Liver (tissue), 9 donors: ENCODE results near the gene LGR6. TPM values are rescaled to one million over a fixed set of nuclear protein-coding genes. Genes with fewer than 3 reads are reported as not detected.

Experiments used
- DNase-seq: peaks from one replicate; pipeline ENCODE4 v3.0.0-alpha.2; 2017; ENCODE audit warnings: low spot score
- H3K27ac ChIP-seq, 2 donors: one replicate each; pipeline ENCODE4 v1.7.0; 2013; ENCODE audit warnings: inconsistent platforms in 2 of 2, low read length in 2 of 2, control low read depth in 1 of 2, low read depth in 1 of 2, mild to moderate bottlenecking in 1 of 2
- H3K27me3 ChIP-seq, 4 donors: one replicate each; pipeline versions ENCODE4 v1.6.1 to v1.7.0; 2013; ENCODE audit warnings: low read length in 3 of 4, inconsistent platforms in 1 of 4, mild to moderate bottlenecking in 1 of 4, moderate library complexity in 1 of 4; ENCODE audit not compliant: control insufficient read depth in 4 of 4, insufficient read depth in 4 of 4
- H3K36me3 ChIP-seq, 4 donors: one replicate each; pipeline versions ENCODE4 v1.6.1 to v1.7.0; 2013; ENCODE audit warnings: low read length in 3 of 4, mild to moderate bottlenecking in 3 of 4, low read depth in 1 of 4, moderate library complexity in 1 of 4; ENCODE audit not compliant: control insufficient read depth in 4 of 4, insufficient read depth in 3 of 4
- H3K4me1 ChIP-seq, 4 donors: one replicate each; pipeline versions ENCODE4 v1.6.1 to v1.7.0; 2013; ENCODE audit warnings: low read length in 3 of 4, mild to moderate bottlenecking in 3 of 4, moderate library complexity in 1 of 4; ENCODE audit not compliant: control insufficient read depth in 4 of 4, insufficient read depth in 4 of 4
- H3K4me3 ChIP-seq, 3 donors: one replicate each; pipeline versions ENCODE4 v1.6.1 to v1.7.0; 2013; ENCODE audit warnings: low read length in 3 of 3, control low read depth in 1 of 3, low read depth in 1 of 3, mild to moderate bottlenecking in 1 of 3
- H3K9ac ChIP-seq, 2 donors: one replicate each; pipeline ENCODE4 v1.7.0; 2013; ENCODE audit warnings: low read length in 2 of 2, mild to moderate bottlenecking in 2 of 2, moderate library complexity in 2 of 2, control low read depth in 1 of 2, low read depth in 1 of 2
- H3K9me3 ChIP-seq, 4 donors: one replicate each; pipeline versions ENCODE4 v1.6.1 to v1.7.0; 2013; ENCODE audit warnings: low read length in 3 of 4; ENCODE audit not compliant: control insufficient read depth in 4 of 4
- ATF3 ChIP-seq: IDR thresholded peaks from 2 replicates; pipeline ENCODE4 v1.6.1; 2016; ENCODE audit warnings: antibody characterized with exemption
- FOXA1 ChIP-seq: IDR thresholded peaks from 2 replicates; pipeline ENCODE4 v1.6.1; 2016; ENCODE audit warnings: antibody characterized with exemption
- FOXA2 ChIP-seq: IDR thresholded peaks from 2 replicates; pipeline ENCODE4 v1.6.1; 2016; ENCODE audit warnings: antibody characterized with exemption
- GABPA ChIP-seq, 2 donors: IDR thresholded peaks in 1 of 2; conservative IDR thresholded peaks in 1 of 2; 2 replicates each; pipeline ENCODE4 v1.6.1; 2016; ENCODE audit warnings: antibody characterized with exemption in 2 of 2, mild to moderate bottlenecking in 1 of 2, moderate library complexity in 1 of 2
- HNF4A ChIP-seq, 2 donors: conservative IDR thresholded peaks; 2 replicates each; pipeline ENCODE4 v1.6.1; 2016; ENCODE audit warnings: antibody characterized with exemption in 2 of 2, mild to moderate bottlenecking in 2 of 2
- HNF4G ChIP-seq: IDR thresholded peaks from 2 replicates; pipeline ENCODE4 v1.6.1; 2016; ENCODE audit warnings: antibody characterized with exemption
- JUND ChIP-seq, 2 donors: IDR thresholded peaks; 2 replicates each; pipeline ENCODE4 v1.6.1; 2016; ENCODE audit warnings: antibody characterized with exemption in 2 of 2
- MAX ChIP-seq: IDR thresholded peaks from 2 replicates; pipeline ENCODE4 v1.6.1; 2016; ENCODE audit warnings: antibody characterized with exemption
- NR2F2 ChIP-seq: IDR thresholded peaks from 2 replicates; pipeline ENCODE4 v1.6.1; 2016; ENCODE audit warnings: antibody characterized with exemption
- RAD21 ChIP-seq, 2 donors: IDR thresholded peaks; 2 replicates each; pipeline ENCODE4 v1.6.1; 2016; ENCODE audit warnings: antibody characterized with exemption in 2 of 2, mild to moderate bottlenecking in 2 of 2
- REST ChIP-seq: IDR thresholded peaks from 2 replicates; pipeline ENCODE4 v1.6.1; 2016; ENCODE audit warnings: antibody characterized with exemption, mild to moderate bottlenecking
- RXRA ChIP-seq, 2 donors: IDR thresholded peaks; 2 replicates each; pipeline ENCODE4 v1.6.1; 2017 to 2018; ENCODE audit warnings: antibody characterized with exemption in 2 of 2, mild to moderate bottlenecking in 1 of 2
- TAF1 ChIP-seq: conservative IDR thresholded peaks from 2 replicates; pipeline ENCODE4 v1.6.1; 2016; ENCODE audit warnings: antibody characterized with exemption, mild to moderate bottlenecking
- YY1 ChIP-seq: IDR thresholded peaks from 2 replicates; pipeline ENCODE4 v1.6.1; 2016; ENCODE audit warnings: antibody characterized with exemption, mild to moderate bottlenecking
- ZBTB33 ChIP-seq: IDR thresholded peaks from 2 replicates; pipeline ENCODE4 v1.6.1; 2016; ENCODE audit warnings: antibody characterized with exemption
- WGBS: extraction: QIAGEN DNeasy Blood & Tissue Kit; methylation state at CpG from one replicate; pipeline ENCODE4 v1.1.7; 2013; 5-methylcytosine and 5-hydroxymethylcytosine counted together
- polyA plus RNA-seq, 2 donors: library from polyadenylated mRNA; stranded (reverse) in 1 of 2; unstranded in 1 of 2; fragments of 200-250 nt in 1 of 2; fragments of >200 nt in 1 of 2; fragmentation: Nextera tagmentation in 1 of 2; extraction: Ambion mirVana in 1 of 2; gene quantifications; one replicate each; pipeline versions ENCODE4 v1.2.1 to v1.2.3, GENCODE V29; 2013 to 2015
- total RNA-seq, 2 donors: library from RNA; depleted of rRNA; stranded (reverse); fragments of >200 nt; gene quantifications; one replicate each; pipeline ENCODE4 v1.2.3, GENCODE V29; 2014
- donor health status: healthy.
- donor health status: healthy.
- donor health status: healthy.
- donor health status: healthy.
- donor health status: healthy.

LGR6 gene
- total and polyA plus RNA-seq, 4 donors: 0.05 to 1.2 (median 0.75) TPM

- Histone ChIP-seq H3K27me3 (no peaks in the 10 kb centered on the region), H3K4me3 (no peak overlapping the region), H3K9me3 (no peaks in the 10 kb centered on the region), H3K9ac (no peak overlapping the region), H3K36me3 (no peaks in the 10 kb centered on the region), H3K27ac (no peak overlapping the region), H3K4me1 (no peaks in the 10 kb centered on the region)
- DNase-seq: no peak
- TF ChIP-seq YY1: no peak
- TF ChIP-seq RAD21 (IDR thresholded peaks at IDR 0.05): no peak
- TF ChIP-seq HNF4G: no peak
- TF ChIP-seq HNF4A (conservative IDR thresholded peaks at IDR 0.05): no peak
- TF ChIP-seq GABPA (IDR thresholded peaks at IDR 0.05 in 1 of 2, conservative IDR thresholded peaks at IDR 0.05 in 1 of 2): no peak
- no peak for TF ChIP-seq MAX
- TF ChIP-seq ZBTB33: no peak
- no peak for TF ChIP-seq JUND (IDR thresholded peaks at IDR 0.05)
- WGBS: 75% methylated on average over 2 of the region's 2 CpGs
Measured at GRCh38 chr1:202227997-202228401, 34.4 kb downstream of the LGR6 start.

GRCh38 chr1:202228484-202229122, 35.0 kb downstream of the LGR6 start:
- no peak for DNase-seq
- H3K9me3 ChIP-seq: no peaks in the 10 kb centered on the region
- H3K27me3 ChIP-seq: no peaks in the 10 kb centered on the region
- H3K4me3 ChIP-seq: no peak overlapping the region
- no peak overlapping the region for H3K27ac ChIP-seq
- no peak overlapping the region for H3K9ac ChIP-seq
- no peaks in the 10 kb centered on the region for H3K4me1 ChIP-seq
- 93% methylated on average over 7 of the region's 7 CpGs for WGBS
- TF ChIP-seq JUND (IDR thresholded peaks at IDR 0.05) (no peak), HNF4A (conservative IDR thresholded peaks at IDR 0.05) (no peak), FOXA1 (no peak), ZBTB33 (no peak), FOXA2 (no peak), ATF3 (no peak), HNF4G (no peak), REST (no peak), NR2F2 (no peak), RXRA (IDR thresholded peaks at IDR 0.05) (no peak), MAX (no peak), TAF1 (no peak)
- no peaks in the 10 kb centered on the region for H3K36me3 ChIP-seq
